K562 (cell line): ENCODE measurements around the gene METTL23. TPM values are rescaled to one million over a fixed set of nuclear protein-coding genes. Genes with fewer than 3 reads are reported as not detected.
A peak's percentile ranks its signal among the peaks of the same experiment; 100 is the strongest.

Experiments
- FOXA3 ChIP-seq, 2 experiments: fragments of 450-650 bp in 1 of 2; sonication (generic) in 1 of 2; formaldehyde crosslinking; IDR thresholded peaks in 1 of 2; conservative IDR thresholded peaks in 1 of 2; 2 replicates each; pipeline versions ENCODE4 v1.4.0 to v1.8.0; 2020 to 2022; ENCODE audit warnings: mild to moderate bottlenecking in 2 of 2, missing genetic modification reagents in 1 of 2
- FOXK2 ChIP-seq, 2 experiments: fragments of 450-650 bp; IDR thresholded peaks in 1 of 2; conservative IDR thresholded peaks in 1 of 2; 2 replicates each; pipeline ENCODE4 v1.6.1; 2016; ENCODE audit warnings: low read depth in 2 of 2, mild to moderate bottlenecking in 1 of 2
- HDAC3 ChIP-seq: fragments of 450-650 bp; IDR thresholded peaks from 2 replicates; pipeline ENCODE4 v1.6.1; 2018; ENCODE audit warnings: borderline replicate concordance, mild to moderate bottlenecking, moderate library complexity; ENCODE audit not compliant: partially characterized antibody
- HDAC6 ChIP-seq: IDR thresholded peaks from 2 replicates; pipeline ENCODE4 v1.6.1; 2012; ENCODE audit warnings: low read depth, mild to moderate bottlenecking, control low read depth, inconsistent platforms, low read length, moderate library complexity
- ZNF41 ChIP-seq: fragments of 250-450 bp; sonication (Bioruptor Pico); conservative IDR thresholded peaks from 2 replicates; pipeline ENCODE4 v1.4.0; 2020; ENCODE audit warnings: mild to moderate bottlenecking
- polyA plus RNA-seq, 8 experiments: library from polyadenylated mRNA; depleted of rRNA in 4 of 8; stranded (reverse) in 5 of 8; unstranded in 3 of 8; fragments of >200 nt; fragmentation: Nextera tagmentation in 2 of 8; fragmentation: Illumina TruSeq in 1 of 8; extraction: Ambion mirVana in 2 of 8; extraction: Trizol in 1 of 8; gene quantifications; 2 replicates each; pipeline versions ENCODE4 v1.2.1 to v1.2.3, GENCODE V29; 2011 to 2014; ENCODE audit warnings: inconsistent platforms in 1 of 8, missing spikeins in 1 of 8
- total RNA-seq, 7 experiments: library from RNA; depleted of rRNA in 6 of 7; stranded (reverse); fragments of >200 nt in 6 of 7; fragmentation: Illumina TruSeq in 2 of 7; extraction: Trizol in 2 of 7; gene quantifications; 2 replicates each; pipeline versions ENCODE4 v1.2.1 to v1.2.3, GENCODE V29; 2011 to 2021; ENCODE audit warnings: low replicate concordance in 1 of 7
- TF ChIP-seq, protein P1 (sequence below): sonication (generic); formaldehyde crosslinking; IDR thresholded peaks from 2 replicates; pipeline ENCODE4 v1.8.1; 2023; ENCODE audit warnings: mild to moderate bottlenecking, missing genetic modification reagents, moderate library complexity
- TF ChIP-seq, protein P2 (sequence below): fragments of 200-800 bp; sonication (Bioruptor generic); IDR thresholded peaks from 2 replicates; pipeline ENCODE4 v1.6.1; 2016; ENCODE audit warnings: missing genetic modification characterization, missing compliant biosample characterization

METTL23 gene
- total and polyA plus RNA-seq, 9 of the 15 experiments (the other 6 are each of a cell fraction or from before 2014, with no cell fraction given) = 29.4 to 67.3 (median 41.6) TPM

DNA sequence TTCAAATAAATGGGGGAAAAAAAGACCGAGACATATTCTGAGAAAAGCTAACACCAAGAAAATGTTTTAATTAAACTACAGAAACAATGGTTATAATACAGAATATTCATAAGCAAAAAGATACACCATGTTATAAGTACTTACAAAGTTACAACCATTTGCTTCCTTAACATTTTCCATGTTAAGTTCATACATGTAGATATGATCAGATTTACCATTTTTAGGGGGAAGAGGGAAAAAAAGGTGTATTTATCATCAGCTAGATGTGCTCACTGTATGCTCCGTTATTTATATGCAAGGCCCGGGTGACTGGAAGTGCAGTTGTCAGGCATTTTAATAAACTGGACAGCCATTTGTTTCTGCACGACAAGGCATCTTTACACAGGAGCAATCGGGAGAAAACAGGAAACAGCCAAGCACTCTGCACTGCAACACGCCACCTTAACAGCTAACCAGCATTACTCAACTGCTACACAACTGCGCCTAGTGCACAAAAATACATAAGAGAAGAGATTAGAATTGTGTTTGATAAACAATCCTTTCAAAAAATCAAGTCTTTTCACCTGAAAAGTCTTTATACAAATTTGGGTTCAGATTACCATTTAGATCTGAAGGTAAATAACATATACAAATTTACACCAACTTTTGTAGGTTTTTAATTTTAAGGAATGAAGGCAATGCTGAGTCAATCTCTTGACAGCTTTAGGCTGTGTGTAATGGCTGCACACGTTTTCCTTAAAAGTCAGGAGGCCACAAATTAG lies 7.6 kb downstream of the METTL23 start (continued):
- TF ChIP-seq ZNF41 (CRISPR knock-in tag) (no peak), FOXK2 (conservative IDR thresholded peaks at IDR 0.05 in 1 of 2, IDR thresholded peaks at IDR 0.05 in 1 of 2; ENCODE audit: low read depth in 2 of 2) (peak in 1 of 2 experiments; percentile 38; a peak in 1 of 4 replicates), HDAC6 (no peak), HDAC3 (no peak), FOXA3 (CRISPR knock-in tag; conservative IDR thresholded peaks at IDR 0.05 in 1 of 2, IDR thresholded peaks at IDR 0.05 in 1 of 2) (no peak)
- TF ChIP-seq, protein P1, sequence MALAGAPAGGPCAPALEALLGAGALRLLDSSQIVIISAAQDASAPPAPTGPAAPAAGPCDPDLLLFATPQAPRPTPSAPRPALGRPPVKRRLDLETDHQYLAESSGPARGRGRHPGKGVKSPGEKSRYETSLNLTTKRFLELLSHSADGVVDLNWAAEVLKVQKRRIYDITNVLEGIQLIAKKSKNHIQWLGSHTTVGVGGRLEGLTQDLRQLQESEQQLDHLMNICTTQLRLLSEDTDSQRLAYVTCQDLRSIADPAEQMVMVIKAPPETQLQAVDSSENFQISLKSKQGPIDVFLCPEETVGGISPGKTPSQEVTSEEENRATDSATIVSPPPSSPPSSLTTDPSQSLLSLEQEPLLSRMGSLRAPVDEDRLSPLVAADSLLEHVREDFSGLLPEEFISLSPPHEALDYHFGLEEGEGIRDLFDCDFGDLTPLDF = no peak
- TF ChIP-seq, protein P2, sequence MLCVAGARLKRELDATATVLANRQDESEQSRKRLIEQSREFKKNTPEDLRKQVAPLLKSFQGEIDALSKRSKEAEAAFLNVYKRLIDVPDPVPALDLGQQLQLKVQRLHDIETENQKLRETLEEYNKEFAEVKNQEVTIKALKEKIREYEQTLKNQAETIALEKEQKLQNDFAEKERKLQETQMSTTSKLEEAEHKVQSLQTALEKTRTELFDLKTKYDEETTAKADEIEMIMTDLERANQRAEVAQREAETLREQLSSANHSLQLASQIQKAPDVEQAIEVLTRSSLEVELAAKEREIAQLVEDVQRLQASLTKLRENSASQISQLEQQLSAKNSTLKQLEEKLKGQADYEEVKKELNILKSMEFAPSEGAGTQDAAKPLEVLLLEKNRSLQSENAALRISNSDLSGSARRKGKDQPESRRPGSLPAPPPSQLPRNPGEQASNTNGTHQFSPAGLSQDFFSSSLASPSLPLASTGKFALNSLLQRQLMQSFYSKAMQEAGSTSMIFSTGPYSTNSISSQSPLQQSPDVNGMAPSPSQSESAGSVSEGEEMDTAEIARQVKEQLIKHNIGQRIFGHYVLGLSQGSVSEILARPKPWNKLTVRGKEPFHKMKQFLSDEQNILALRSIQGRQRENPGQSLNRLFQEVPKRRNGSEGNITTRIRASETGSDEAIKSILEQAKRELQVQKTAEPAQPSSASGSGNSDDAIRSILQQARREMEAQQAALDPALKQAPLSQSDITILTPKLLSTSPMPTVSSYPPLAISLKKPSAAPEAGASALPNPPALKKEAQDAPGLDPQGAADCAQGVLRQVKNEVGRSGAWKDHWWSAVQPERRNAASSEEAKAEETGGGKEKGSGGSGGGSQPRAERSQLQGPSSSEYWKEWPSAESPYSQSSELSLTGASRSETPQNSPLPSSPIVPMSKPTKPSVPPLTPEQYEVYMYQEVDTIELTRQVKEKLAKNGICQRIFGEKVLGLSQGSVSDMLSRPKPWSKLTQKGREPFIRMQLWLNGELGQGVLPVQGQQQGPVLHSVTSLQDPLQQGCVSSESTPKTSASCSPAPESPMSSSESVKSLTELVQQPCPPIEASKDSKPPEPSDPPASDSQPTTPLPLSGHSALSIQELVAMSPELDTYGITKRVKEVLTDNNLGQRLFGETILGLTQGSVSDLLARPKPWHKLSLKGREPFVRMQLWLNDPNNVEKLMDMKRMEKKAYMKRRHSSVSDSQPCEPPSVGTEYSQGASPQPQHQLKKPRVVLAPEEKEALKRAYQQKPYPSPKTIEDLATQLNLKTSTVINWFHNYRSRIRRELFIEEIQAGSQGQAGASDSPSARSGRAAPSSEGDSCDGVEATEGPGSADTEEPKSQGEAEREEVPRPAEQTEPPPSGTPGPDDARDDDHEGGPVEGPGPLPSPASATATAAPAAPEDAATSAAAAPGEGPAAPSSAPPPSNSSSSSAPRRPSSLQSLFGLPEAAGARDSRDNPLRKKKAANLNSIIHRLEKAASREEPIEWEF (CRISPR knock-in tag) = 0 out of 2 replicates have a peak, but pooled peaks have one; percentile 36
